Kidney glomerular epithelial cell (primary cell): ENCODE results near the gene L3MBTL4.

ENCODE experiments used
- DNase-seq: peaks from one replicate; lab custom pipeline; 2025; lab: John Stamatoyannopoulos, UW

The L3MBTL4 gene

GRCh38 chr18:6251084-6251483 is 163.6 kb downstream of the L3MBTL4 start:
- DNase-seq, result no peak

- no peak for DNase-seq
Measured at GRCh38 chr18:6249788-6250187, 164.9 kb downstream of the L3MBTL4 start.

GRCh38 chr18:6249170-6249569 is 165.5 kb downstream of the L3MBTL4 start:
- no peak for DNase-seq

GRCh38 chr18:6248017-6248416 is 166.7 kb downstream of the L3MBTL4 start:
- no peak for DNase-seq

- no peak for DNase-seq
Measured at GRCh38 chr18:6242004-6242403, 172.7 kb downstream of the L3MBTL4 start.

GRCh38 chr18:6239716-6240115 is 175.0 kb downstream of the L3MBTL4 start:
- no peak for DNase-seq

GRCh38 chr18:6236258-6236657 is 178.5 kb downstream of the L3MBTL4 start:
- DNase-seq, result no peak

- no peak for DNase-seq
Measured at GRCh38 chr18:6222271-6222670, 192.4 kb downstream of the L3MBTL4 start.

GRCh38 chr18:6221602-6222014 is 193.1 kb downstream of the L3MBTL4 start:
- DNase-seq, result no peak

GRCh38 chr18:6220129-6220528 is 194.6 kb downstream of the L3MBTL4 start:
- no peak for DNase-seq

- peak; percentile 3 for DNase-seq
Measured at GRCh38 chr18:6219116-6219717, 195.5 kb downstream of the L3MBTL4 start.

- DNase-seq, result no peak
Measured at GRCh38 chr18:6215888-6216287, 198.8 kb downstream of the L3MBTL4 start.

- DNase-seq, result no peak
Measured at GRCh38 chr18:6211174-6211504, 203.6 kb downstream of the L3MBTL4 start.

- DNase-seq, result no peak
Measured at GRCh38 chr18:6210349-6211173, 204.2 kb downstream of the L3MBTL4 start.

GRCh38 chr18:6207941-6208340 is 206.8 kb downstream of the L3MBTL4 start:
- no peak for DNase-seq

- no peak for DNase-seq
Measured at GRCh38 chr18:6207116-6207515, 207.6 kb downstream of the L3MBTL4 start.

- DNase-seq, result no peak
Measured at GRCh38 chr18:6205706-6206105, 209.0 kb downstream of the L3MBTL4 start.

GRCh38 chr18:6204476-6204875 is 210.2 kb downstream of the L3MBTL4 start:
- DNase-seq, result no peak

- DNase-seq, result no peak
Measured at GRCh38 chr18:6203791-6204190, 210.9 kb downstream of the L3MBTL4 start.

- no peak for DNase-seq
Measured at GRCh38 chr18:6202861-6203260, 211.8 kb downstream of the L3MBTL4 start.

- DNase-seq, result no peak
Measured at GRCh38 chr18:6200204-6200774, 214.4 kb downstream of the L3MBTL4 start.

- DNase-seq, result no peak
Measured at GRCh38 chr18:6199777-6200176, 214.9 kb downstream of the L3MBTL4 start.

- no peak for DNase-seq
Measured at GRCh38 chr18:6198585-6198984, 216.1 kb downstream of the L3MBTL4 start.
